GM12878 (cell line): ENCODE data around the gene PSMD13. TPM values are rescaled to one million over a fixed set of nuclear protein-coding genes. Genes with fewer than 3 reads are reported as not detected.

Experiments used
- ATAC-seq: fragments of 200-7000 bp; cut with Tn5 transposase; 3 replicates; pipeline ENCODE4 v1.9.1; 2020; ENCODE audit warnings: mild to moderate bottlenecking, moderate library complexity
- BruUV-seq: library from RNA; stranded (reverse); fragments of 400-500 nt; replicated peaks from 2 replicates; lab custom pipeline; 2021; lab: Mats Ljungman, UMichigan
- CTCF ChIA-PET: fragments of 300-600 bp; sonication (Branson Sonifier 250); formaldehyde crosslinking; extraction: SDS; loops from one replicate; lab custom pipeline; 2021; ENCODE audit warnings: inconsistent platforms; lab: Yijun Ruan, JAX
- POLR2A ChIA-PET: fragments of 350-600 bp; formaldehyde crosslinking; extraction: SDS; loops from one replicate; lab custom pipeline; 2021; ENCODE audit warnings: inconsistent platforms; lab: Charles Lee
- RAD21 ChIA-PET: fragments of 300-600 bp; sonication (Branson Sonifier 250); formaldehyde crosslinking; loops from one replicate; lab custom pipeline; 2023; ENCODE audit warnings: antibody characterized with exemption; ENCODE audit not compliant: unreplicated experiment; lab: Charles Lee
- SMC1A ChIA-PET: fragments of 300-600 bp; sonication (Branson Sonifier 250); formaldehyde crosslinking; loops from one replicate; lab custom pipeline; 2023; ENCODE audit not compliant: unreplicated experiment, uncharacterized antibody; lab: Charles Lee
- DNase-seq: peaks from one replicate; pipeline ENCODE4 v3.0.0-alpha.2; 2011; ENCODE audit warnings: low read depth, low spot score
- FAIRE-seq: peaks from 3 replicates; lab custom pipeline; 2011; peaks lifted over from hg19 to GRCh38; lab: Jason Lieb, UNC
- H2AFZ ChIP-seq: 2 replicates; pipeline ENCODE4 v1.6.0; 2011; ENCODE audit warnings: low read depth, low read length, control low read depth; ENCODE audit not compliant: control insufficient read depth
- H3K27ac ChIP-seq: 2 replicates; pipeline ENCODE4 v1.5.1; 2011; ENCODE audit warnings: control low read depth; ENCODE audit not compliant: control insufficient read depth, insufficient read depth
- H3K27me3 ChIP-seq, 2 experiments: replicated peaks in 1 of 2; 2 replicates each; pipeline versions ENCODE4 v1.6.0 to v1.6.1; 2011; ENCODE audit warnings: low read length in 1 of 2; ENCODE audit not compliant: control insufficient read depth in 2 of 2, insufficient read depth in 2 of 2
- H3K36me3 ChIP-seq, 2 experiments: 2 replicates each; pipeline ENCODE4 v1.5.1; 2011; ENCODE audit warnings: low read length in 1 of 2; ENCODE audit not compliant: control insufficient read depth in 2 of 2, insufficient read depth in 2 of 2
- H3K4me1 ChIP-seq: 2 replicates; pipeline ENCODE4 v1.6.1; 2011; ENCODE audit warnings: mild to moderate bottlenecking, low read length, moderate library complexity, mixed read lengths; ENCODE audit not compliant: control insufficient read depth, insufficient read depth
- H3K4me2 ChIP-seq: 2 replicates; pipeline ENCODE4 v1.6.0; 2011; ENCODE audit warnings: control low read depth; ENCODE audit not compliant: control insufficient read depth, insufficient read depth
- H3K4me3 ChIP-seq: fragments of 200-600 bp; sonication (generic); 2 replicates; pipeline ENCODE4 v1.5.1; 2016
- H3K79me2 ChIP-seq: 2 replicates; pipeline ENCODE4 v1.6.0; 2011; ENCODE audit warnings: low read length; ENCODE audit not compliant: control insufficient read depth, insufficient read depth
- H3K9ac ChIP-seq: 2 replicates; pipeline ENCODE4 v1.8.0; 2011; ENCODE audit warnings: low read length, control low read depth, mixed read lengths; ENCODE audit not compliant: control insufficient read depth, insufficient read depth
- H3K9me3 ChIP-seq: replicated peaks from 3 replicates; pipeline ENCODE4 v1.5.1; 2011; ENCODE audit warnings: mild to moderate bottlenecking, low read length; ENCODE audit not compliant: control insufficient read depth, insufficient read depth
- H4K20me1 ChIP-seq: 2 replicates; pipeline ENCODE4 v1.6.0; 2011; ENCODE audit not compliant: control insufficient read depth, insufficient read depth
- DPF2 ChIP-seq: fragments of 450-650 bp; IDR thresholded peaks from 2 replicates; pipeline ENCODE4 v1.6.1; 2017; ENCODE audit warnings: mild to moderate bottlenecking
- EED ChIP-seq: sonication (generic); IDR thresholded peaks from 2 replicates; pipeline ENCODE4 v1.6.1; 2016; ENCODE audit warnings: antibody characterized with exemption, low read depth
- EZH2 ChIP-seq: IDR thresholded peaks from 2 replicates; pipeline ENCODE4 v1.6.1; 2012; ENCODE audit warnings: low read depth, mild to moderate bottlenecking, control low read depth, inconsistent platforms, low read length, borderline replicate concordance; ENCODE audit not compliant: control insufficient read depth
- GABPA ChIP-seq: IDR thresholded peaks from 2 replicates; pipeline ENCODE4 v1.6.1; 2014; ENCODE audit warnings: antibody characterized with exemption, low read depth, mild to moderate bottlenecking, inconsistent platforms
- JUND ChIP-seq: IDR thresholded peaks from 2 replicates; pipeline ENCODE4 v1.6.1; 2012; ENCODE audit warnings: low read depth, mild to moderate bottlenecking, low read length, improper control_type of control experiment, moderate library complexity
- KLF5 ChIP-seq: fragments of 450-650 bp; IDR thresholded peaks from 2 replicates; pipeline ENCODE4 v1.6.1; 2014; ENCODE audit warnings: mild to moderate bottlenecking; ENCODE audit not compliant: partially characterized antibody
- NFXL1 ChIP-seq: fragments of 450-650 bp; IDR thresholded peaks from 2 replicates; pipeline ENCODE4 v1.6.1; 2017; ENCODE audit warnings: antibody characterized with exemption, mild to moderate bottlenecking, borderline replicate concordance
- POLR2AphosphoS5 ChIP-seq: IDR thresholded peaks from 2 replicates; pipeline ENCODE4 v1.6.1; 2011; ENCODE audit warnings: mild to moderate bottlenecking, low read length, inconsistent platforms
- RCOR1 ChIP-seq: conservative IDR thresholded peaks from 2 replicates; pipeline ENCODE4 v1.6.1; 2012; ENCODE audit warnings: low read depth, low read length, improper control_type of control experiment
- SIN3A ChIP-seq: IDR thresholded peaks from 2 replicates; pipeline ENCODE4 v1.6.1; 2012; ENCODE audit warnings: low read depth, low read length, improper control_type of control experiment
- SIX5 ChIP-seq: IDR thresholded peaks from 2 replicates; pipeline ENCODE4 v1.6.1; 2011; ENCODE audit warnings: mild to moderate bottlenecking, low read depth, low read length, moderate library complexity; ENCODE audit not compliant: severe bottlenecking
- YBX1 ChIP-seq: fragments of 450-650 bp; IDR thresholded peaks from 2 replicates; pipeline ENCODE4 v1.6.1; 2016; ENCODE audit warnings: antibody characterized with exemption
- ZNF622 ChIP-seq: fragments of 450-650 bp; IDR thresholded peaks from 2 replicates; pipeline ENCODE4 v1.6.1; 2017; ENCODE audit warnings: mild to moderate bottlenecking, inconsistent platforms
- WGBS: methylation state at CpG from one replicate; pipeline ENCODE4 v1.1.6; 2016; ENCODE audit warnings: low lambda C conversion rate; ENCODE audit not compliant: insufficient replicate concordance, insufficient coverage; ENCODE audit errors: missing lambda C conversion rate; 5-methylcytosine and 5-hydroxymethylcytosine counted together
- in situ Hi-C: fragments of 300-500 bp; cut with MboI; formaldehyde crosslinking; loops from 9 replicates; pipeline ENCODE4 v1.14.3; 2018; ENCODE audit warnings: mixed read lengths
- intact Hi-C: fragments of 100-400 bp; cut with micrococcal nuclease; formaldehyde crosslinking; loops from one replicate; pipeline ENCODE4 v1.14.2; 2022; ENCODE audit not compliant: unreplicated experiment
- polyA plus RNA-seq, 11 experiments: library from polyadenylated mRNA; depleted of rRNA in 4 of 11; unstranded in 6 of 11; stranded (reverse) in 5 of 11; fragments of >200 nt; fragmentation: Nextera tagmentation in 4 of 11; fragmentation: Illumina TruSeq in 1 of 11; extraction: Ambion mirVana in 4 of 11; extraction: Trizol in 1 of 11; gene quantifications; 1 replicate in 1 of 11; 2 replicates in 10 of 11; pipeline versions ENCODE4 v1.2.1 to v1.2.3, GENCODE V29; 2011 to 2016; ENCODE audit warnings: inconsistent platforms in 2 of 11, missing spikeins in 2 of 11, low read depth in 1 of 11
- total RNA-seq, 4 experiments: library from RNA; depleted of rRNA in 3 of 4; stranded (reverse); fragments of >200 nt in 3 of 4; fragmentation: Illumina TruSeq in 1 of 4; extraction: Trizol in 1 of 4; gene quantifications; 2 replicates each; pipeline versions ENCODE4 v1.2.1 to v1.2.3, GENCODE V29; 2013 to 2021
- TF ChIP-seq, protein P1 (sequence below): fragments of 450-650 bp; IDR thresholded peaks from 2 replicates; pipeline ENCODE4 v1.6.1; 2017; ENCODE audit warnings: mild to moderate bottlenecking, moderate library complexity
- TF ChIP-seq, protein P2 (sequence below): fragments of 450-650 bp; IDR thresholded peaks from 2 replicates; pipeline ENCODE4 v1.6.1; 2017; ENCODE audit warnings: mild to moderate bottlenecking
- TF ChIP-seq, protein P3 (sequence below): fragments of 450-650 bp; IDR thresholded peaks from 2 replicates; pipeline ENCODE4 v1.6.1; 2017; ENCODE audit warnings: borderline replicate concordance
- TF ChIP-seq, protein P4 (sequence below): IDR thresholded peaks from 2 replicates; pipeline ENCODE4 v1.6.1; 2011; ENCODE audit warnings: mild to moderate bottlenecking, low read depth, low read length, moderate library complexity; ENCODE audit not compliant: insufficient replicate concordance

Gene PSMD13
- total and polyA plus RNA-seq, 10 of the 15 experiments (the other 5 are each of a cell fraction or from before 2014, with no cell fraction given) = 141 to 303 (median 177) TPM

- no peaks in the 10 kb centered on the region for H3K36me3 ChIP-seq
- H3K9ac ChIP-seq = no peak overlapping the region
- peaks cover 2% of the 10 kb centered on the region; the same call in 2 of the 3 replicates for H3K9me3 ChIP-seq
- POLR2A ChIA-PET = interaction anchor here (1.1 kb wide), 1 partner anchor 52 kb away, joined by 3 read pairs; the partner anchor contains the start of genes BET1L and RIC8A
- H3K27ac ChIP-seq = no peak overlapping the region
- TF ChIP-seq JUND = no peak
- TF ChIP-seq SIN3A = no peak
- TF ChIP-seq GABPA = no peak
- TF ChIP-seq, protein P1, sequence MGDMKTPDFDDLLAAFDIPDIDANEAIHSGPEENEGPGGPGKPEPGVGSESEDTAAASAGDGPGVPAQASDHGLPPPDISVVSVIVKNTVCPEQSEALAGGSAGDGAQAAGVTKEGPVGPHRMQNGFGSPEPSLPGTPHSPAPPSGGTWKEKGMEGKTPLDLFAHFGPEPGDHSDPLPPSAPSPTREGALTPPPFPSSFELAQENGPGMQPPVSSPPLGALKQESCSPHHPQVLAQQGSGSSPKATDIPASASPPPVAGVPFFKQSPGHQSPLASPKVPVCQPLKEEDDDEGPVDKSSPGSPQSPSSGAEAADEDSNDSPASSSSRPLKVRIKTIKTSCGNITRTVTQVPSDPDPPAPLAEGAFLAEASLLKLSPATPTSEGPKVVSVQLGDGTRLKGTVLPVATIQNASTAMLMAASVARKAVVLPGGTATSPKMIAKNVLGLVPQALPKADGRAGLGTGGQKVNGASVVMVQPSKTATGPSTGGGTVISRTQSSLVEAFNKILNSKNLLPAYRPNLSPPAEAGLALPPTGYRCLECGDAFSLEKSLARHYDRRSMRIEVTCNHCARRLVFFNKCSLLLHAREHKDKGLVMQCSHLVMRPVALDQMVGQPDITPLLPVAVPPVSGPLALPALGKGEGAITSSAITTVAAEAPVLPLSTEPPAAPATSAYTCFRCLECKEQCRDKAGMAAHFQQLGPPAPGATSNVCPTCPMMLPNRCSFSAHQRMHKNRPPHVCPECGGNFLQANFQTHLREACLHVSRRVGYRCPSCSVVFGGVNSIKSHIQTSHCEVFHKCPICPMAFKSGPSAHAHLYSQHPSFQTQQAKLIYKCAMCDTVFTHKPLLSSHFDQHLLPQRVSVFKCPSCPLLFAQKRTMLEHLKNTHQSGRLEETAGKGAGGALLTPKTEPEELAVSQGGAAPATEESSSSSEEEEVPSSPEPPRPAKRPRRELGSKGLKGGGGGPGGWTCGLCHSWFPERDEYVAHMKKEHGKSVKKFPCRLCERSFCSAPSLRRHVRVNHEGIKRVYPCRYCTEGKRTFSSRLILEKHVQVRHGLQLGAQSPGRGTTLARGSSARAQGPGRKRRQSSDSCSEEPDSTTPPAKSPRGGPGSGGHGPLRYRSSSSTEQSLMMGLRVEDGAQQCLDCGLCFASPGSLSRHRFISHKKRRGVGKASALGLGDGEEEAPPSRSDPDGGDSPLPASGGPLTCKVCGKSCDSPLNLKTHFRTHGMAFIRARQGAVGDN = no peak
- TF ChIP-seq, protein P2, sequence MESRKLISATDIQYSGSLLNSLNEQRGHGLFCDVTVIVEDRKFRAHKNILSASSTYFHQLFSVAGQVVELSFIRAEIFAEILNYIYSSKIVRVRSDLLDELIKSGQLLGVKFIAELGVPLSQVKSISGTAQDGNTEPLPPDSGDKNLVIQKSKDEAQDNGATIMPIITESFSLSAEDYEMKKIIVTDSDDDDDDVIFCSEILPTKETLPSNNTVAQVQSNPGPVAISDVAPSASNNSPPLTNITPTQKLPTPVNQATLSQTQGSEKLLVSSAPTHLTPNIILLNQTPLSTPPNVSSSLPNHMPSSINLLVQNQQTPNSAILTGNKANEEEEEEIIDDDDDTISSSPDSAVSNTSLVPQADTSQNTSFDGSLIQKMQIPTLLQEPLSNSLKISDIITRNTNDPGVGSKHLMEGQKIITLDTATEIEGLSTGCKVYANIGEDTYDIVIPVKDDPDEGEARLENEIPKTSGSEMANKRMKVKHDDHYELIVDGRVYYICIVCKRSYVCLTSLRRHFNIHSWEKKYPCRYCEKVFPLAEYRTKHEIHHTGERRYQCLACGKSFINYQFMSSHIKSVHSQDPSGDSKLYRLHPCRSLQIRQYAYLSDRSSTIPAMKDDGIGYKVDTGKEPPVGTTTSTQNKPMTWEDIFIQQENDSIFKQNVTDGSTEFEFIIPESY = no peak
- TF ChIP-seq RCOR1 = no peak
- TF ChIP-seq EED = no peak
- TF ChIP-seq POLR2AphosphoS5 = no peak
- TF ChIP-seq, protein P3, sequence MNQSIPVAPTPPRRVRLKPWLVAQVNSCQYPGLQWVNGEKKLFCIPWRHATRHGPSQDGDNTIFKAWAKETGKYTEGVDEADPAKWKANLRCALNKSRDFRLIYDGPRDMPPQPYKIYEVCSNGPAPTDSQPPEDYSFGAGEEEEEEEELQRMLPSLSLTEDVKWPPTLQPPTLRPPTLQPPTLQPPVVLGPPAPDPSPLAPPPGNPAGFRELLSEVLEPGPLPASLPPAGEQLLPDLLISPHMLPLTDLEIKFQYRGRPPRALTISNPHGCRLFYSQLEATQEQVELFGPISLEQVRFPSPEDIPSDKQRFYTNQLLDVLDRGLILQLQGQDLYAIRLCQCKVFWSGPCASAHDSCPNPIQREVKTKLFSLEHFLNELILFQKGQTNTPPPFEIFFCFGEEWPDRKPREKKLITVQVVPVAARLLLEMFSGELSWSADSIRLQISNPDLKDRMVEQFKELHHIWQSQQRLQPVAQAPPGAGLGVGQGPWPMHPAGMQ = no peak
- TF ChIP-seq, protein P4, sequence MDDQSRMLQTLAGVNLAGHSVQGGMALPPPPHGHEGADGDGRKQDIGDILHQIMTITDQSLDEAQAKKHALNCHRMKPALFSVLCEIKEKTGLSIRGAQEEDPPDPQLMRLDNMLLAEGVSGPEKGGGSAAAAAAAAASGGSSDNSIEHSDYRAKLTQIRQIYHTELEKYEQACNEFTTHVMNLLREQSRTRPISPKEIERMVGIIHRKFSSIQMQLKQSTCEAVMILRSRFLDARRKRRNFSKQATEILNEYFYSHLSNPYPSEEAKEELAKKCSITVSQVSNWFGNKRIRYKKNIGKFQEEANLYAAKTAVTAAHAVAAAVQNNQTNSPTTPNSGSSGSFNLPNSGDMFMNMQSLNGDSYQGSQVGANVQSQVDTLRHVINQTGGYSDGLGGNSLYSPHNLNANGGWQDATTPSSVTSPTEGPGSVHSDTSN = no peak
- no peak for TF ChIP-seq KLF5
- no peak for TF ChIP-seq NFXL1
- TF ChIP-seq DPF2 = no peak
- TF ChIP-seq EZH2 = no peak
- TF ChIP-seq SIX5 = no peak
- no peak for TF ChIP-seq YBX1
- no peak for TF ChIP-seq ZNF622
- H2AFZ ChIP-seq = no peak overlapping the region
- DNase-seq (no peak), ATAC-seq (no peak), FAIRE-seq (no peak)
- SMC1A ChIA-PET = interaction anchor here (1.6 kb wide), 1 partner anchor 22 kb away, joined by 4 read pairs; the partner anchor contains the start of gene PSMD13
- no peaks in the 10 kb centered on the region for H4K20me1 ChIP-seq
- CTCF ChIA-PET = interaction anchor here (1.5 to 3.6 kb wide), 2 partner anchors 9 to 22 kb away, joined by 7 to 25 read pairs; no protein-coding TSS in a partner anchor
- peaks cover 13% of the 10 kb centered on the region for H3K4me1 ChIP-seq
- in situ Hi-C loops (no loop called here), intact Hi-C loops (no loop called here)
- no TSS peak for BruUV-seq
- RAD21 ChIA-PET = interaction anchor here (0.5 kb wide), 1 partner anchor 370 kb away, joined by 3 read pairs; no protein-coding TSS in a partner anchor
- no peak overlapping the region for H3K4me2 ChIP-seq
- H3K4me3 ChIP-seq = no peak overlapping the region
- H3K79me2 ChIP-seq = no peaks in the 10 kb centered on the region
- H3K27me3 ChIP-seq = no peaks in the 10 kb centered on the region
- 45% methylated on average over 10 of the region's 10 CpGs for WGBS
Observed at GRCh38 chr11:259413-259812, 22.6 kb downstream of the PSMD13 start.
